Eye (tissue), 1 donor: ENCODE results near the gene IMPDH1.

Experiments used
- DNase-seq: peaks from one replicate; pipeline ENCODE4 v3.0.0-alpha.2; 2015

IMPDH1 gene

GRCh38 chr7:128357217-128357613 lies 52.6 kb downstream of the IMPDH1 start:
- DNase-seq = peak; percentile 33

- peak; percentile 73 for DNase-seq
Measured at GRCh38 chr7:128356546-128357216, 53.1 kb downstream of the IMPDH1 start.

- DNase-seq = no peak
Measured at GRCh38 chr7:128353610-128354009, 56.2 kb downstream of the IMPDH1 start.

GRCh38 chr7:128353189-128353588 lies 56.6 kb downstream of the IMPDH1 start:
- no peak for DNase-seq

- DNase-seq = no peak
Measured at GRCh38 chr7:128352636-128353035, 57.1 kb downstream of the IMPDH1 start.

GRCh38 chr7:128352153-128352537 lies 57.6 kb downstream of the IMPDH1 start:
- DNase-seq = peak; percentile 83

GRCh38 chr7:128351296-128352152 lies 58.3 kb downstream of the IMPDH1 start:
- DNase-seq = peak; percentile 63

GRCh38 chr7:128350708-128351295 lies 59.0 kb downstream of the IMPDH1 start:
- DNase-seq = no peak

- no peak for DNase-seq
Measured at GRCh38 chr7:128349466-128349825, 60.3 kb downstream of the IMPDH1 start.

GRCh38 chr7:128347647-128348097 lies 62.1 kb downstream of the IMPDH1 start:
- peak; percentile 75 for DNase-seq

GRCh38 chr7:128344431-128344774 lies 65.4 kb downstream of the IMPDH1 start:
- no peak for DNase-seq

GRCh38 chr7:128343554-128344430 lies 66.0 kb downstream of the IMPDH1 start, which contains the start of gene RBM28:
TSS of gene RBM28 (minus strand) at chr7:128343908. CDS start at chr7:128343793, 115 bp downstream.
- peak; percentile 98 for DNase-seq
